Body of pancreas (tissue), 4 donors: ENCODE measurements around the gene PKP4.

Experiments
- CTCF ChIP-seq, 7 experiments: fragments of 450-650 bp in 4 of 7; fragments of 200-600 bp in 3 of 7; sonication (generic) in 3 of 7; IDR thresholded peaks; one replicate each; pipeline ENCODE4 v1.5.1; 2016 to 2019; ENCODE audit warnings: antibody characterized with exemption in 7 of 7
- POLR2A ChIP-seq, 3 donors: fragments of 450-650 bp; IDR thresholded peaks; one replicate each; pipeline ENCODE4 v1.6.1; 2016; ENCODE audit warnings: antibody characterized with exemption in 3 of 3, mild to moderate bottlenecking in 2 of 3

DNA sequence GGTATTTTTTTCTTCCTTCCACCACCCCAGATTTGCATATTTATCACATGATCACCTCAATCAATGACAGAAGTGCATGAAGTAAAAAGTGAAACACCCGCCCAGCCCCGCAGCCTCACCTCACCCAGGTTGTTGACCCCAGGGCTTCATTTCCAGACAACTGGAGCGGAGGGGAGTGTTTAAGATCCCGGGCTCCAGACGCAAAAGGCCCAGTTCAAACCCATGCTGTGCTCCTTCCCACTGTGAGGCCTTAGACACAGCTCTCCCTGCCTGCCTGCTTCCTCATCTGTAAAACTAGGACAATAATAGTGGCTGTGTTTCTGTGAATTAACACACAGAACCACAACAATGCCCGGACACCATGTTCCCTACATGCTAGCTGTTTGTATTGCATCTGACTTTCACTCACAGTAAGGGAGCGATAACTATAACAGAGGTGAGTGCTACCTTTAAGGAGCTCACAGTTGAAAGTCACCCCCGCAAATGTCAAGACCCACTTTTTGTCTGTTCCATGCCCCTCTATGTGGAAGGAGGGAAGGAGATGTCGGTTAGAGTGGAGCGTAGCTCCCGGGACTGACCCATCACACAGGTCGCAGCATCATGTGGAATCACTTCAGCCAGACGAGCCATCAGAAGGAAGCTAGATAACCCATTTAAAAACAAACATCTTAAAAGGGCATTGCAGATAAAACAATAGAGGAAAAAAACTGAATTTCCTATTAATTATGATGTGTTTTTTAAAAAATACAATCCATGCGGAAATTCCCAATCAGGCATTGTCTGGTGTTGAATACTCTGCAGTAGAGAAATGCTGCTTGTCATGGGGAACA, 260.8 kb downstream of the PKP4 start:
- no peak for TF ChIP-seq CTCF (IDR thresholded peaks at IDR 0.05)
- TF ChIP-seq POLR2A (IDR thresholded peaks at IDR 0.05): no peak
